Umbilical cord (tissue), 2 donors: ENCODE data around the gene NOP9. TPM values are rescaled to one million over a fixed set of nuclear protein-coding genes. Genes with fewer than 3 reads are reported as not detected.

Experiments used
- DNase-seq: peaks from one replicate; pipeline ENCODE4 v3.0.0-alpha.2; 2015; ENCODE audit warnings: low spot score
- total RNA-seq: library from RNA; depleted of rRNA; stranded (reverse); fragments of >200 nt; gene quantifications from one replicate; pipeline ENCODE4 v1.2.3, GENCODE V29; 2014; ENCODE audit warnings: low replicate concordance; ENCODE audit not compliant: insufficient read depth

NOP9 gene
- total RNA-seq, 1 donor from 2014 or later, result 12.5 TPM

DNA sequence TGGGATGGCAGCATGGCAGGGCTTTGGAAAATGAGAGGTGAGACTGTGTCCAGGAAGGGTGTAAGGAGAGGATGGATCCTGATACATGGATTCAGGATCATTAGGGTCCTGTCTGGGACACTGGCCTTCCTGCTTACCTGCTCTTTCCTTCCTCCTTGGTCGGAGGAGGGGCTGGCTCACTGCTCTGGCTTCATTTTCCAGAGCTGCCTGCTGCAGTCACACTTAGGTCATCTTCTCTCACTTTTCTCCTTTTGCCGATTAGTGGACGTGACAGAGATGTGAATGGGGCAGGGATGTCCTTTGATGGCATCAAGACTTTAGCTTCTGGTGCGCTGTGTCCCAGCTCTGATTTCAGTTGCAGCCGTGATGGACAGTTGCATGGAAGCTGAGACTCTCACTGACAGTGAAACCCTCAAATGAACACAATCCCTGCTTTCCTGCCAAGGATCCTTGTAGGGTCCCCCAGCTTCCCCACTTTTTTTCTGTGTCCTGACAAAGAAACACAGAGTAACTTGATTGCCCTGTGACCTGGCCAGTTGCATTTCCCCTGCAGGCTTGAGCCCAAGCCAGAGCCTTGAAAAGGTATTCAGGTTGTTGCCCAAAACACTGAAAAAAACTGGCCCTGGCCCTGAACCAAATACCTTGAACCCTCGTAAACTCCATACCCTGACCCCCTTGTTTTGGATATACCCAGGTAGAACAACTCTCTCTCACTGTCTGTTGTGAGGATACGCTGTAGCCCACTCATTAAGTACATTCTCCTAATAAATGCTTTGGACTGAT is 8.9 kb downstream of the NOP9 start:
- DNase-seq, result no peak

DNA sequence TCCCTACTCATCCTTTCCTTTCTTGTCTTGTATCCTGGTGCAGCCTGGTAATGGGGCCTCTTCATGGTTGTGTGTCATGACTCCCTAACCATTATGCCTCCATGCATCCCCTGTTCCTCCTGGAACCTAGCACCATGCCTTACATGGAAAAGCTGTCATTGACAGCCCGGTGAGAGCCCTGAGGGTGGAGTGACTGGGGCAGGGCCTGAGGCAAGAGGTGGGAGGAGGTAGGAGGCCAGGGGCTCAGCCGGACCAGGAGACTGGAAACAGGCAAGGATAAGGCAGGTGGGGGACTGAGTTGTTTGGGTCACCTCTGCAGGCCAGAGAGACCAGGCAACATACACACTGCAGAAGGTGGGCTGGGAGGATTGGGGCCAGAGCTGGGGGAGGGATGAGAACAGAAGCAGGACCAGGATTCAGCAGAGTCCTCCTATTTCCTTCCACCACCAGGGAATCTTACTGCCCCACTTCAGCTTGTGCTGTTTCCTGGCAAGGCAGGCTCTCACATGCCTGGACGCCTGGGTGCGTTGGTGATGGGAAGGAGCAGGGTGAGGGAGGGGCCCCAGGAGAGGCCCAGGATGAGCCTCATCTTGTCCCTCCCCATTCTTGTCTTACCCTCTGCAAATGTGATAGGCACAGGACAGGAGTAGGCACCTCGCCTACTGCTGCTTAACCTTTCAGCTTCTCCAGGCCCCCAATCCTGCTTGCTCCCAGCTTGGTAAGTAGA is 10.1 kb downstream of the NOP9 start, which contains the start of gene LTB4R2:
LTB4R2 (plus strand) TSS at position 603 of the 727 bp plus-strand sequence. CDS start 525 bp downstream, outside the sequence.
- DNase-seq, result peak; percentile 67

- no peak for DNase-seq
Measured at GRCh38 chr14:24310265-24310645, 10.6 kb downstream of the NOP9 start.

DNA sequence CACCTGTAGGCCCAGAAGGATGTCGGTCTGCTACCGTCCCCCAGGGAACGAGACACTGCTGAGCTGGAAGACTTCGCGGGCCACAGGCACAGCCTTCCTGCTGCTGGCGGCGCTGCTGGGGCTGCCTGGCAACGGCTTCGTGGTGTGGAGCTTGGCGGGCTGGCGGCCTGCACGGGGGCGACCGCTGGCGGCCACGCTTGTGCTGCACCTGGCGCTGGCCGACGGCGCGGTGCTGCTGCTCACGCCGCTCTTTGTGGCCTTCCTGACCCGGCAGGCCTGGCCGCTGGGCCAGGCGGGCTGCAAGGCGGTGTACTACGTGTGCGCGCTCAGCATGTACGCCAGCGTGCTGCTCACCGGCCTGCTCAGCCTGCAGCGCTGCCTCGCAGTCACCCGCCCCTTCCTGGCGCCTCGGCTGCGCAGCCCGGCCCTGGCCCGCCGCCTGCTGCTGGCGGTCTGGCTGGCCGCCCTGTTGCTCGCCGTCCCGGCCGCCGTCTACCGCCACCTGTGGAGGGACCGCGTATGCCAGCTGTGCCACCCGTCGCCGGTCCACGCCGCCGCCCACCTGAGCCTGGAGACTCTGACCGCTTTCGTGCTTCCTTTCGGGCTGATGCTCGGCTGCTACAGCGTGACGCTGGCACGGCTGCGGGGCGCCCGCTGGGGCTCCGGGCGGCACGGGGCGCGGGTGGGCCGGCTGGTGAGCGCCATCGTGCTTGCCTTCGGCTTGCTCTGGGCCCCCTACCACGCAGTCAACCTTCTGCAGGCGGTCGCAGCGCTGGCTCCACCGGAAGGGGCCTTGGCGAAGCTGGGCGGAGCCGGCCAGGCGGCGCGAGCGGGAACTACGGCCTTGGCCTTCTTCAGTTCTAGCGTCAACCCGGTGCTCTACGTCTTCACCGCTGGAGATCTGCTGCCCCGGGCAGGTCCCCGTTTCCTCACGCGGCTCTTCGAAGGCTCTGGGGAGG is 11.3 kb downstream of the NOP9 start, which contains the start of gene LTB4R:
LTB4R (plus strand) TSS at position 857 of the 959 bp plus-strand sequence. CDS start 4,150 bp downstream, outside the sequence.
- DNase-seq, result peak; percentile 70

DNA sequence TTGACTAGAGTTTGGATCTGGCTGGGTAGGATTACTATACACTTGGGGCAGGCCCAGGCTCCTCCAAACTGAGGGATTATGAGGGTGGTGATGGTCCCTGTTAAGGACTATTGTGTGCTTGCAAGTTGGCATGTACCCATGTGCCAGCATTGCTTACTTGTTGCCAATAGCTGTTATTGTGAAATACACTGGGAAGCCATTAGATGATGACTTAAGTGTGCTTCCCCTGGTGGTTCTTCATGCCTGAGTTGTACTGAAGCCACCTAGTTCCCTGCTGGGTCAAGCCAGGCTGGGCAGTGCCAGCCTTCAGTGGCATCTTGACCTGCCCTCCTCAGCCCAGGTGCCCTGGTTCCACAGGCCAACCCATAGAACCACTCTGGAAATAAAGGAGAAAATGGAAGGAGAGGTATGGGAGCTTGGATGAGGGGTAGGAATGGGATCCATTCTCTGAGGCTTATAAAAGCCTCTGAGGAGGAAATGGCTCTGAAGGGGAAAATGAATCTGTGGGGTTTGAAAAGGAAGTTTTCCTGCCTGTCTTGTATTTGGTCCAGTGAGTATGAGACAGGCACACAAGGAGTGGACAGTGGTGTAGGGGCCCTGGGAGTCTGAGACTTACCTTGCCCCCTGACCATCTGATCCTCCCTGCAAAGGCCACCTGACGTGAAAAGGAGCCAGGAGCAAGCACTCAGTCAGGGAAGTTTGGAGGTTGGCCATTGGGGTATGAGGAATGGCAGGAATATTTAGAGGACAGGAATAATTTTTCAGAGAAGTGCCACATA is 12.4 kb downstream of the NOP9 start:
- no peak for DNase-seq

DNA sequence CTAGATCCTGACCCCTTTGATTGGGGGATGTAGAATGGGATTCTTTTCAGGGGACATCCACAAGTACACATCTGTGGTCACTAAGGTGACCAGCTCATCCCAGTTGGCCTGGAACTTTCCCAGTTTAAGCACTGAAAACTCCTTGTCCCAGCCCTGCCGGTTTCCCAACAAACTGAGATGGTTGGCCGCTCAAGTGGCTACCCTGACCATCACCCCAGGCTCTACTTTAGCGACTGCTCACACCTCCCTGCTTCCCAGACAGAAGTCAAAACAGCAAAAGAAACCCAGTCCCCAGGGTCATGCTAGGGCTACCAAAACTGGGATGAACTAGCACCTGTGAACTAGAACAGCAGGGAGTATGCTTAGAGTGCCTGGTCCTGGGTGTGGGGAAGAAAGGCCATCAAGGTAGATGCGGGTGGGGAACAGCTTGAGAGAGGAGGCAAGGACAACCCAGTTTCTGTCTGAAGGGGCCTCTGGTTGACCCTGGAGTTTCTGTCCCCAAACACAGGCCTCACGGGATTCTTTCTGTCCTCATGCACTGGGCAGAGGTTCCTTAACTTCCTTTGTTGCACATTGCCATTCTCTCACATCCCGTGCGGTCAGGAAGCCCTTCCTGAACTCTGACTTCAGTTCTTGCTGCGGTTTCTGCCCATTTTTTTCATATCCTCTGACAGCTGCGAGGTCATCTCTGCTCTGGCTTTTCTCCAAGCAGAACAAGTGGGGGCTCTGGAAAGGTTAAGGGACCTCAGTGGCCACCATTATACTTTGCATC is 13.3 kb downstream of the NOP9 start:
- DNase-seq, result no peak

DNA sequence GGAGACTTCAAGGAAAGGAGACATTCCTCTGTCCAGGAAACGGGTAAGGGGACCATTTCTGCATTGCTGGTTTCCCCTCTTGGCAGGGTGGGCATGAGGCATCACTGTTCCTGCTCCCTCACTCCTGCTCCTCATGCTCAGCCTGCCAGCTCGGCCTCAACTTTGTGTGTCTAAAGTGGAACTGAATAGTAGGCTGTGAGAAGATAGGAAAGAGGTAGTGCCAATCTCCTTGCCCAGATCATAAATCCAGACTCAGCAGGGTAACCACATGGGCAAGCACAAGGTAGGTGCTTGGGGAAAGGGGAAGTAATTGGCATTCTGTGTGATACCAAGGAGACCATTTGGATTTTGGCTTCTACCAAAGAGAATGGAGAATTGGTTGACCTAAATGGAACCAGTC is 14.3 kb downstream of the NOP9 start:
- no peak for DNase-seq

- DNase-seq, result no peak
Measured at GRCh38 chr14:24314377-24315193, 14.9 kb downstream of the NOP9 start.

GRCh38 chr14:24315243-24315806 is 15.7 kb downstream of the NOP9 start:
- DNase-seq, result no peak

DNA sequence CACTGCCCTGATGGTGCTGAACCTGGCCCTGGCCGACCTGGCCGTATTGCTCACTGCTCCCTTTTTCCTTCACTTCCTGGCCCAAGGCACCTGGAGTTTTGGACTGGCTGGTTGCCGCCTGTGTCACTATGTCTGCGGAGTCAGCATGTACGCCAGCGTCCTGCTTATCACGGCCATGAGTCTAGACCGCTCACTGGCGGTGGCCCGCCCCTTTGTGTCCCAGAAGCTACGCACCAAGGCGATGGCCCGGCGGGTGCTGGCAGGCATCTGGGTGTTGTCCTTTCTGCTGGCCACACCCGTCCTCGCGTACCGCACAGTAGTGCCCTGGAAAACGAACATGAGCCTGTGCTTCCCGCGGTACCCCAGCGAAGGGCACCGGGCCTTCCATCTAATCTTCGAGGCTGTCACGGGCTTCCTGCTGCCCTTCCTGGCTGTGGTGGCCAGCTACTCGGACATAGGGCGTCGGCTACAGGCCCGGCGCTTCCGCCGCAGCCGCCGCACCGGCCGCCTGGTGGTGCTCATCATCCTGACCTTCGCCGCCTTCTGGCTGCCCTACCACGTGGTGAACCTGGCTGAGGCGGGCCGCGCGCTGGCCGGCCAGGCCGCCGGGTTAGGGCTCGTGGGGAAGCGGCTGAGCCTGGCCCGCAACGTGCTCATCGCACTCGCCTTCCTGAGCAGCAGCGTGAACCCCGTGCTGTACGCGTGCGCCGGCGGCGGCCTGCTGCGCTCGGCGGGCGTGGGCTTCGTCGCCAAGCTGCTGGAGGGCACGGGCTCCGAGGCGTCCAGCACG is 16.4 kb downstream of the NOP9 start:
- DNase-seq, result no peak

DNA sequence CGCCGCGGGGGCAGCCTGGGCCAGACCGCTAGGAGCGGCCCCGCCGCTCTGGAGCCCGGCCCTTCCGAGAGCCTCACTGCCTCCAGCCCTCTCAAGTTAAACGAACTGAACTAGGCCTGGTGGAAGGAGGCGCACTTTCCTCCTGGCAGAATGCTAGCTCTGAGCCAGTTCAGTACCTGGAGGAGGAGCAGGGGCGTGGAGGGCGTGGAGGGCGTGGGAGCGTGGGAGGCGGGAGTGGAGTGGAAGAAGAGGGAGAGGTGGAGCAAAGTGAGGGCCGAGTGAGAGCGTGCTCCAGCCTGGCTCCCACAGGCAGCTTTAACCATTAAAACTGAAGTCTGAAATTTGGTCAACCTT is 16.9 kb downstream of the NOP9 start:
- no peak for DNase-seq

- DNase-seq, result no peak
Measured at GRCh38 chr14:24317141-24317928, 17.7 kb downstream of the NOP9 start.

DNA sequence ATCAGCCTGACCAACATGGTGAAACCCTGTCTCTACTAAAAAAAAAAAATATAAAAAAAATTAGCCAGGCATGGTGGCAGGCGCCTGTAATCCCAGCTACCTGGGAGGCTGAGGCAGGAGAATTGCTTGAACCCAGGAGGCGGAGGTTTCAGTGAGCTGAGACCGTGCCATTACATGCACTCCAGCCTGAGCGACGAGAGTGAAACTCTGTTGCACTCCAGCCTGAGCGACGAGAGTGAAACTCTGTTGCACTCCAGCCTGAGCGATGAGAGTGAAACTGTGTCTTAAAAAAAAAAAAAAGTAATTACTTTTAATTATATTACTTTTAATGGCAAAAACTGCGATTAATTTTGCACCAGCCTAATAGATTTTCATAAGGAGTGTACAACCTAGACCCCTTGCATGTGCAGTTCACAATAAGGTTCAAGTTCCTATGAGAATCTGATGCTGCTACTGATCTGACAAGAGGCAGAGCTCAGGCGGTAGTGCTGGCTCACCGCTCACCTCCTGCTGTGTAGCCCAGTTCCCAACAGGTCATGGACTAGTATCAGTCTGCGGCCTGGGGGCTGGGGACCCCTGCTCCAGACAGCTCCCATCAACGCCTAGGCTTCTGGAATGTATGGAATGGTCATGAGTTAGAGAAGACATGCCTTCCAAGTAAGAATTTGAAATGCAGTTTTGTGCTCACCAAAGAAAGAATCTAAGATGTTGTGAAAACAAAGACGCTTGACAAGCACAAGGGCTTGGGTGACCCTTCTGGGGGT is 21.7 kb downstream of the NOP9 start:
- DNase-seq, result no peak

DNA sequence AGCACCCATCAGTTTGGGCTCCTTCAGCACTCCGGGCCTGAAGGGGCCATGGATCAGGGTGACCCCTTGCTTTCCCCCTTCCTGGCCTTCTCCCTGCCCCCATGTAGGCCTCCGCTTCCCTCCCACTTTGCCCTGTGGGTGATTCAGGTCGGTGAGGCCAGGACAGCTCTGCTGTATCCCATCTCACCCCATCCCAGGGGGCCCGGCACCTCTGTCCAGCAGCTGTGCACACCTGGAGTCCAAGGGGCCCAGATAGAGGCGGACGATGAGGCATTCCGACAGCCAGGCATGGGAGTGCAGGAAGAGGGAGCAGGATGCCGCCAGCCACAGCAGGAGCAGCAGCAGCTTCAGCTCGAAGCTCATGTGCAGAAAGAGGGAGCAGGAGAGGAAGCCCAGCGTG is 23.0 kb downstream of the NOP9 start:
- DNase-seq, result no peak

DNA sequence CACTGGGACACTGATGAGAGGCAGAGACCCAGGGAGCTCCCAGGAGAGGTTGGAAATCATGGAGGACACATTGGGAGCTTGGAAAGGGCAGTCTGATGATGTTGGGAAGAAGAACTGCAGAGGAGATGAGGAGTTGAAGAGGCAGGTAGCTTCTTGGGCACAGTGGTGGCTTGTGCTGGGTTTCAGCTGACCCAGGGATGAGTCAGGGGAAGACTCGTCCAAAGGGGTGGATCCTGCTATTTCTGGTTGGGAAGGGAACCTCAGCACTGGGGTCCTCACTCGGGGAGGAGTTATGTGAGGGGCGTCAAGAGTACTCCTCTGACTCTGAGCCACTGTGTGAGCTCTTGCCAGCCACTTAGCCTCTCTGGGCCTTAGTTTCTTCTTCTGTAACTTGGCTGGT is 23.7 kb downstream of the NOP9 start:
- DNase-seq, result no peak

DNA sequence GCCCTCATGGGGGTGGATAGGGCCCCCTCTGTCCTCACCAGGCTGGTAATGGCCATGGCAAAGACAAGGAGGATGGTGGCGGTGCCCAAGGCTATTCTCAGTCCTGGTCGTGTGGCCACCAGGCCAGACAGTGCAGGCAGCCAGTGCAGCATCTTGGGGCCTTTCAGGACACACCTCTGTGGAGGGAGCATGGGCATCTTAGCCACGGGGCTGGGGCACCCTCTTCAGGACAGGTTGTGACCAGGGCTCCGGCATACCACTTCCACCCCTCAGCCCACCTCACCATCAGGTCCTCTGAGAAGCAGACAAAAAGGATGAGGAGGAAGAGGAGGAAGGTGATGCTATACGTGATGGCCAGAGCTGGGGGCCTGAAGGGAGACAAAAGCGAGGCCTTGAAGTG is 24.4 kb downstream of the NOP9 start:
- no peak for DNase-seq
